ENCODE results near the gene OBSCN. TPM values are rescaled to one million over a fixed set of nuclear protein-coding genes. Genes with fewer than 3 reads are reported as not detected.

OBSCN gene
- total and polyA plus RNA-seq, 2 of the 13 experiments (the other 11 are each of a cell fraction or from before 2014, with no cell fraction given): 0.20 TPM

GRCh38 chr1:228321895-228322294 is 114.1 kb downstream of the OBSCN start:
- Histone ChIP-seq H3K36me3 (replicated peaks in 1 of 2; ENCODE audit: control insufficient read depth in 1 of 2, insufficient read depth in 2 of 2, low read length in 2 of 2) (no peaks in the 10 kb centered on the region), H3K27me3 (ENCODE audit: control insufficient read depth in 1 of 2, insufficient read depth in 2 of 2, low read length in 2 of 2) (no peaks in the 10 kb centered on the region; a peak in 1 of 5 replicates), H3K4me1 (ENCODE audit: insufficient read depth, low read length) (no peaks in the 10 kb centered on the region), H3K27ac (ENCODE audit: extremely low read length, insufficient read depth, low read length) (no peak overlapping the region), H3K9ac (ENCODE audit: insufficient read depth, low read depth, low read length) (no peak overlapping the region), H2AFZ (ENCODE audit: low read length) (no peak overlapping the region), H3K4me3 (replicated peaks in 1 of 3; ENCODE audit: insufficient read depth in 1 of 3, low read depth in 2 of 3, low read length in 3 of 3) (no peak overlapping the region), H3K79me2 (ENCODE audit: insufficient read depth, low read length) (no peaks in the 10 kb centered on the region), H4K20me1 (ENCODE audit: insufficient read depth, low read length) (no peaks in the 10 kb centered on the region), H3K4me2 (ENCODE audit: low read depth, low read length) (no peak overlapping the region), H3K9me3 (ENCODE audit: low read length) (no peaks in the 10 kb centered on the region)
- DNase-seq (ENCODE audit: low spot score): no peak
- ATAC-seq: no peak
- TF ChIP-seq FOXP4 (CRISPR knock-in tag; IDR thresholded peaks at IDR 0.05): no peak
- no peak for TF ChIP-seq ZNF317 (CRISPR knock-in tag; IDR thresholded peaks at IDR 0.05)
- no peak for TF ChIP-seq ZFY (CRISPR knock-in tag; IDR thresholded peaks at IDR 0.05)
- TF ChIP-seq GLMP (CRISPR knock-in tag; IDR thresholded peaks at IDR 0.05; ENCODE audit: borderline replicate concordance): no peak
- no peak for TF ChIP-seq IKZF5 (CRISPR knock-in tag; IDR thresholded peaks at IDR 0.05)
- TF ChIP-seq ZNF580 (CRISPR knock-in tag; IDR thresholded peaks at IDR 0.05; ENCODE audit: borderline replicate concordance, low read depth): no peak
- no peak for TF ChIP-seq ZNF724P (CRISPR knock-in tag; IDR thresholded peaks at IDR 0.05; ENCODE audit: borderline replicate concordance)
- no peak for FAIRE-seq
- no TSS peak for BruUV-seq (replicated peaks)
- POLR2A ChIA-PET: no interaction called here
- WGBS (ENCODE audit: low lambda C conversion rate): 37% methylated on average over 4 of the region's 15 CpGs
- in situ Hi-C loops (cut with HindIII; ENCODE audit: extremely low pct_ligation_motif_present, low pct_unique_long_range_greater_than_20kb): no loop called here
- CTCF ChIA-PET (ENCODE audit: low intra/inter-chr PET ratio, low total read pairs): no interaction called here
- intact Hi-C loops (cut with micrococcal nuclease; ENCODE audit: unreplicated experiment): no loop called here
